Kidney (tissue), 14 donors: ENCODE measurements around the gene NFKB1. TPM values are rescaled to one million over a fixed set of nuclear protein-coding genes. Genes with fewer than 3 reads are reported as not detected.

Source experiments
- DNase-seq, 5 donors: peaks; one replicate each; pipeline ENCODE4 v3.0.0-alpha.2; 2013 to 2020
- FAIRE-seq: peaks from 2 replicates; lab custom pipeline; 2012; peaks lifted over from hg19 to GRCh38; lab: Jason Lieb, UNC
- H3K27ac ChIP-seq, 2 donors: one replicate each; pipeline ENCODE4 v1.7.0; 2013; ENCODE audit warnings: low read depth in 2 of 2, low read length in 2 of 2, inconsistent platforms in 1 of 2
- H3K27me3 ChIP-seq: one replicate; pipeline ENCODE4 v1.7.1; 2013; ENCODE audit warnings: low read length, inconsistent platforms; ENCODE audit not compliant: control insufficient read depth, insufficient read depth
- H3K36me3 ChIP-seq, 3 donors: one replicate each; pipeline versions ENCODE4 v1.7.0 to v1.7.1; 2013; ENCODE audit warnings: low read length in 3 of 3, control low read depth in 1 of 3, inconsistent platforms in 1 of 3; ENCODE audit not compliant: insufficient read depth in 3 of 3, control insufficient read depth in 2 of 3
- H3K4me1 ChIP-seq, 3 donors: one replicate each; pipeline versions ENCODE4 v1.7.0 to v1.7.1; 2013; ENCODE audit warnings: low read length in 3 of 3, inconsistent platforms in 1 of 3, low read depth in 1 of 3; ENCODE audit not compliant: control insufficient read depth in 2 of 3, insufficient read depth in 2 of 3
- H3K4me3 ChIP-seq, 3 donors: one replicate each; pipeline versions ENCODE4 v1.7.0 to v1.8.1; 2013; ENCODE audit warnings: low read length in 3 of 3, control low read depth in 1 of 3, inconsistent platforms in 1 of 3
- H3K9ac ChIP-seq, 3 donors: one replicate each; pipeline versions ENCODE4 v1.7.0 to v1.7.1; 2013; ENCODE audit warnings: low read length in 3 of 3, control low read depth in 1 of 3, inconsistent platforms in 1 of 3
- H3K9me3 ChIP-seq, 3 donors: one replicate each; pipeline versions ENCODE4 v1.7.0 to v1.7.1; 2013; ENCODE audit warnings: low read length in 3 of 3, control low read depth in 1 of 3, inconsistent platforms in 1 of 3; ENCODE audit not compliant: control insufficient read depth in 2 of 3, insufficient read depth in 1 of 3
- intact Hi-C: fragments of 100-400 bp; cut with DNase I; formaldehyde crosslinking; loops from one replicate; pipeline ENCODE4 v1.11.1; 2022
- polyA plus RNA-seq: library from polyadenylated mRNA; stranded (reverse); fragments of 350-450 nt; fragmentation: Illumina TruSeq; extraction: RNeasy Lipid Tissue Mini Kit (QIAGEN cat#74804); gene quantifications from one replicate; pipeline ENCODE4 v1.2.3, GENCODE V29; 2014; ENCODE audit warnings: low read depth, low replicate concordance; ENCODE audit not compliant: insufficient read depth
- total RNA-seq: library from RNA; stranded (reverse); fragmentation: NEBNext Ultra II Directional; extraction: Animal tissue kit (Norgen Biotek cat#: 25700); gene quantifications from one replicate; pipeline ENCODE4 v1.2.1, GENCODE V29; 2021
- TF ChIP-seq, protein P1 (sequence below): IDR thresholded peaks from 3 replicates; pipeline ENCODE4 v1.5.1; 2012; ENCODE audit warnings: mild to moderate bottlenecking, moderate library complexity, borderline replicate concordance; ENCODE audit not compliant: insufficient read depth; ENCODE audit errors: extremely low read depth
- donor health status: control.
- donor health status: control.
- donor health status: control.
- donor health status: control.
- donor health status: control.
- donor health status: DM: yes; HTN: yes; CAD: no.
- donor health status: Normal renal cell carcinoma (clear cell type).

The NFKB1 gene
- total and polyA plus RNA-seq, 2 donors from 2014 or later = 10.1 to 56.9 TPM

DNA sequence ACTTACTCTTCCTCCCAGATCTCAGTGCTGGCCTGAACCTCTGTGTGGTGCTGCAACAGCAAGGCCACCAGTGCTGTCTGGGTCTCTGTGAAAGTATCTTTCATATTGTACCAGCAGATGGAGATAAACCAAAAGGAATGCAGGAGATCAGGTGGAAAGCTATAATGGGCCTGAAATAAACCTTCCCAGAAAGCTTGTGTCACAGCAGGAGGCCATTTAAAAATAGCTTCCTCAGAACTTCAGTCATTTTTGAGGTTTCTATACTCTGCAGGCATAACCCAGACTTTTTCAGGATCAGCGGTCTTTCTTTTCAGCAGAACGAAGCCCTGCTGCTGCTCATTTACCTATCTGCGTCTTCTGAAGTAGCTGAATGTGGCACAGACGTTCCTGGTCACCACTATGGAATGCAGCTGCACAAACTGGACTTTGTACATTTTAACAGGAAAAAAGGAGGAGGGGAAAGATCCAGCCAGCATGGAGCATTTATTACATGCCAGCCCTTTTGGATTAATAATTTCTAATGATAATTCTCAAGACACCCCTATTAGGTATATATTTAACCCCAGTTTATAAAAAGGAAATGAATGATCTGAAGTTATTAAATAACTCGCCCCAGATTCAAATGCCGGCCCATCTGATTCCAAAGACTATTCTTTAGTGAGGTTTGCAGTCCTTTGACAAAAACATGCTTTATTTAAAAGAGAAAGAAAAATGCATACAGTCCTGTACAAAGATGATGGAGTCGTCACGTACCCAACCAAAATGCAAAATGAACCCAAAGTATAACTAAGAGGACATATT is 119.7 kb downstream of the NFKB1 start:
- FAIRE-seq (peak; percentile 27), DNase-seq (peak in 4 of 5 donors; percentile 54 to 82 (median 67))
- H3K36me3 ChIP-seq = peaks cover 0 to 9% (median 2%) of the 10 kb centered on the region in 3 donors
- intact Hi-C loops = loop anchor here (10.0 kb wide), 1 partner anchor 176 kb away; no protein-coding TSS in a partner anchor
- peak overlapping the region in 1 of 3 donors; percentile 2 for H3K9ac ChIP-seq
- peak overlapping the region; percentile 68 to 83 for H3K27ac ChIP-seq
- H3K4me1 ChIP-seq = peaks cover 0 to 8% (median 4%) of the 10 kb centered on the region in 3 donors
- no peaks in the 10 kb centered on the region for H3K27me3 ChIP-seq
- H3K4me3 ChIP-seq = peak overlapping the region in 2 of 3 donors; percentile 31 to 36
- TF ChIP-seq, protein P1, sequence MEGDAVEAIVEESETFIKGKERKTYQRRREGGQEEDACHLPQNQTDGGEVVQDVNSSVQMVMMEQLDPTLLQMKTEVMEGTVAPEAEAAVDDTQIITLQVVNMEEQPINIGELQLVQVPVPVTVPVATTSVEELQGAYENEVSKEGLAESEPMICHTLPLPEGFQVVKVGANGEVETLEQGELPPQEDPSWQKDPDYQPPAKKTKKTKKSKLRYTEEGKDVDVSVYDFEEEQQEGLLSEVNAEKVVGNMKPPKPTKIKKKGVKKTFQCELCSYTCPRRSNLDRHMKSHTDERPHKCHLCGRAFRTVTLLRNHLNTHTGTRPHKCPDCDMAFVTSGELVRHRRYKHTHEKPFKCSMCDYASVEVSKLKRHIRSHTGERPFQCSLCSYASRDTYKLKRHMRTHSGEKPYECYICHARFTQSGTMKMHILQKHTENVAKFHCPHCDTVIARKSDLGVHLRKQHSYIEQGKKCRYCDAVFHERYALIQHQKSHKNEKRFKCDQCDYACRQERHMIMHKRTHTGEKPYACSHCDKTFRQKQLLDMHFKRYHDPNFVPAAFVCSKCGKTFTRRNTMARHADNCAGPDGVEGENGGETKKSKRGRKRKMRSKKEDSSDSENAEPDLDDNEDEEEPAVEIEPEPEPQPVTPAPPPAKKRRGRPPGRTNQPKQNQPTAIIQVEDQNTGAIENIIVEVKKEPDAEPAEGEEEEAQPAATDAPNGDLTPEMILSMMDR = peak; percentile 51
- H3K9me3 ChIP-seq = no peaks in the 10 kb centered on the region

DNA sequence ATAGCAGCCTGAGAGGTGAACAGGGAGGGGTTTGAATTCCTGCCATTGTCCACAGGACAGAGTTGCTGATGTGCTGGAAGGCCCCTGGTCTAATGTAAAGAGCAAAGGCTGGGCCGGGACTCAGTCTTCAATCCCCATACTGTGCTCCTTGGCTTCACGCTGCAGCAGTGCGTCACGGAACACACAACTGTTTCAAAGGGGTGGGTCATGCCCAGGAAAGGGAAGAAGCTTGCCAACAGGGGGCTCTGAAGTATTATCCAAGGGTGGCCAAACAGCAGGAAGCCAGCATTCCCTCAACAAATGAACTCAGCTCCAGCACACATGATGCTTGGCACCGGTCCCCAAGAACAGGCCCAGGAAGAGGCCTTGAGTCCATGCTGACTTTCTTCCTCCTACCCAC is 122.5 kb downstream of the NFKB1 start:
- H3K9ac ChIP-seq = no peak overlapping the region
- FAIRE-seq (no peak), DNase-seq (peak in 4 of 5 donors; percentile 29 to 75 (median 46))
- no peaks in the 10 kb centered on the region for H3K36me3 ChIP-seq
- intact Hi-C loops = loop anchor here (10.0 kb wide), 1 partner anchor 179 kb away; no protein-coding TSS in a partner anchor
- peaks cover 0 to 8% (median 4%) of the 10 kb centered on the region in 3 donors for H3K4me1 ChIP-seq
- no peak overlapping the region for H3K4me3 ChIP-seq
- TF ChIP-seq, protein P1 = no peak
- no peak overlapping the region for H3K27ac ChIP-seq
- H3K9me3 ChIP-seq = no peaks in the 10 kb centered on the region
- no peaks in the 10 kb centered on the region for H3K27me3 ChIP-seq

DNA sequence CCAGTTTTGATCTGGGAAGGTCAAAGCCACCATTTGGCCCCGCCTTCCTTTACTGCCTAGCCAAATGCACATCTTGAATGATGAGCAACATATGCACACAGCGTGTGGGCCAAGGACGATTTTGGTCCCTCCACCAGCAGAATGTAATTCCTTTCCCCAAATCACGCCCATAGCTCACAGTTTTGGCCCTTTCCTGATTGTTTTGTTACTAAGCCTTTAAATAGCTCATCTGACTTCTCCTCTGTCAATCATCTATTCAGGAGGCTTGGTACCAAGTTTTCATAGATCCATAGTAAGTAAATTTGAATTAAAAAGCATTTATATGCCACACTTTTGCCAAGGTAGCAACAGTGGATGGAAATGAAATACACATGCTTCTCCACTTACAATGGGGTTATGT is 123.3 kb downstream of the NFKB1 start:
- no peak overlapping the region for H3K9ac ChIP-seq
- TF ChIP-seq, protein P1 = no peak
- H3K9me3 ChIP-seq = no peaks in the 10 kb centered on the region
- H3K4me1 ChIP-seq = peaks cover 0 to 8% (median 4%) of the 10 kb centered on the region in 3 donors
- no peak overlapping the region for H3K4me3 ChIP-seq
- intact Hi-C loops = loop anchor here (10.0 kb wide), 1 partner anchor 180 kb away; no protein-coding TSS in a partner anchor
- H3K36me3 ChIP-seq = no peaks in the 10 kb centered on the region
- no peak overlapping the region for H3K27ac ChIP-seq
- no peak for FAIRE-seq
- no peak for DNase-seq
- H3K27me3 ChIP-seq = no peaks in the 10 kb centered on the region
